Hepatocyte (in vitro differentiated cells): ENCODE results near the gene ZFP64.

ENCODE experiments used
- CTCF ChIP-seq: fragments of 200-600 bp; sonication (generic); IDR thresholded peaks from 2 replicates; pipeline ENCODE4 v1.5.1; 2016; ENCODE audit warnings: antibody characterized with exemption, mild to moderate bottlenecking; ENCODE audit not compliant: poor library complexity
- EZH2 ChIP-seq: fragments of 200-600 bp; sonication (generic); IDR thresholded peaks from 2 replicates; pipeline ENCODE4 v1.6.1; 2016; ENCODE audit warnings: antibody characterized with exemption, mild to moderate bottlenecking, borderline replicate concordance
- EZH2phosphoT487 ChIP-seq: fragments of 200-600 bp; sonication (generic); IDR thresholded peaks from one replicate; pipeline ENCODE4 v1.6.1; 2018; ENCODE audit warnings: antibody characterized with exemption, mild to moderate bottlenecking, low read depth, moderate library complexity; ENCODE audit not compliant: unreplicated experiment, severe bottlenecking

DNA sequence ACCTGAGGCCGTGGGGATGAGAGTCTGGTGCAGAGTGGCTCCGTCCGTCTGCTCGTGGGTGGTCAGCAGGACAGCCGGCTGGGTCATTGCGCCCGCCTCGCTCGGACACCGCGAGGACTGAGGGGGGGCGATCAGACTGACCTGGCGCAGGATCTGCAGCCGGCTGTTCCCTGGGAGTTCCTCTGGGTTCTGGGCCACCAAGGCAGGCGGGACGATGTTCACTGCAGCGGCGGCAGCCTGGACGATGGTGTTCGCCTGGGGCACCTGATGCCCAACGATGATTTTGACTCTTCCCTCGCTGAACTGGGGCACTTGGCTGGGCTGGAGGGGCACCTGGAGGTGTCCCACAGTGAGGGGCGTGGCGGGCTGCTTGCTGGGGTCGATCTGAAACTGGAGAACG is 39.2 kb downstream of the ZFP64 start:
- TF ChIP-seq CTCF = no peak
- no peak for TF ChIP-seq EZH2
- TF ChIP-seq EZH2phosphoT487 = no peak
